ENCODE data around the gene GALNT18.

DNA sequence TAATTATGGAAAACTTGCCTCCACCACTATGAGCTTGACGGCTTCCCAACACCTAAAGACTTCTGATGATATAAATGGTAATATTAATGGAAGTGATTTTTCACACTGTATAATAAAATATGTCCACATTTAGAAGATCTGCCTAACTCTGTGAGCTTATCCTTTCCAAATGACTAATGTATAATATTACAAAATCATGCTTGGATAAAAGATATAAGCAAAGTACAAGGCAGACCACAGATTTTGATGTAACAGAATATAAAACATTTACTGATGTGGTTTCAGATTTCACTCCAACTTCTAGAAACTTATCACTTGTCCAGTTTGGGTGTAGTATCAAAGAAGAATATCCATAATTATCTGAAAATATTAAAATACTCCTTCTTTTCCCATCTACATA, 36.9 kb downstream of the GALNT18 start:
- TF ChIP-seq, protein P1, sequence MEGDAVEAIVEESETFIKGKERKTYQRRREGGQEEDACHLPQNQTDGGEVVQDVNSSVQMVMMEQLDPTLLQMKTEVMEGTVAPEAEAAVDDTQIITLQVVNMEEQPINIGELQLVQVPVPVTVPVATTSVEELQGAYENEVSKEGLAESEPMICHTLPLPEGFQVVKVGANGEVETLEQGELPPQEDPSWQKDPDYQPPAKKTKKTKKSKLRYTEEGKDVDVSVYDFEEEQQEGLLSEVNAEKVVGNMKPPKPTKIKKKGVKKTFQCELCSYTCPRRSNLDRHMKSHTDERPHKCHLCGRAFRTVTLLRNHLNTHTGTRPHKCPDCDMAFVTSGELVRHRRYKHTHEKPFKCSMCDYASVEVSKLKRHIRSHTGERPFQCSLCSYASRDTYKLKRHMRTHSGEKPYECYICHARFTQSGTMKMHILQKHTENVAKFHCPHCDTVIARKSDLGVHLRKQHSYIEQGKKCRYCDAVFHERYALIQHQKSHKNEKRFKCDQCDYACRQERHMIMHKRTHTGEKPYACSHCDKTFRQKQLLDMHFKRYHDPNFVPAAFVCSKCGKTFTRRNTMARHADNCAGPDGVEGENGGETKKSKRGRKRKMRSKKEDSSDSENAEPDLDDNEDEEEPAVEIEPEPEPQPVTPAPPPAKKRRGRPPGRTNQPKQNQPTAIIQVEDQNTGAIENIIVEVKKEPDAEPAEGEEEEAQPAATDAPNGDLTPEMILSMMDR (IDR thresholded peaks at IDR 0.05) = no peak
- no peak for TF ChIP-seq POLR2A (IDR thresholded peaks at IDR 0.05)

Data from body of pancreas (tissue), 4 donors.